SKM-1 treated with dmso at 0.1 percent for 144 hours (cell line): ENCODE measurements around the gene ALG14.
"Not testable (repeated sequence)": the region's sequence is repeated elsewhere in the genome, so short reads cannot be mapped to it uniquely, and the experiment has no call there.

Source experiments
- DNase-seq: peaks from one replicate; lab custom pipeline; 2025; ENCODE audit not compliant: unreplicated experiment; lab: John Stamatoyannopoulos, UW

Gene ALG14

GRCh38 chr1:95072532-95073419 lies at the start of gene ALG14:
Gene ALG14 (minus strand): TSS chr1:95072951. CDS start chr1:95072898, 53 bp downstream.
- peak; percentile 88 for DNase-seq

DNA sequence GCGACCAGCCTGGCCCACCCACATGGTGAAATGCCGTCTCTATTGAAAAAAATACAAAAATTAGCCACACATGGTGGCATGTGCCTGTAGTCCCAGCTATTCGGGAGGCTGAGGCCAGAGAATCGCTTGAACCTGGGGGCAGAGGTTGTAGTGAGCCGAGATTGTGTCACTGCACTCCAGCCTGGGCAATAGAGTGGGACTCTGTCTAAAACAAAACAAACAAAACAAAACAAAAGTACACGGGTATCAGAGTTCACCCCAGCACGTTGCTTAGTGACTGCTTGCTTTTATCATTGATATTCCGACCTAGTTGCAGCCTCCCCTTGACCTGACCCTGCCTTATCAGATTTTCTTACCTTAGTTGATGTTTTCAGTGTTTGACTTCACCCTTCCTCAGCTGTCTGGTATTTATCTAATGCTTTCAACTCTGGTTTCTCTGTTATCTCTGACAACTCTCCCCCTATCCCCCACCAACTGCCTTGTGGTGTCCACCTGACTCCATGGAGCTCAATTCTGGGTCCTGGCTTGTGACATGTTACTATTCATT lies 49.5 kb upstream of the ALG14 start:
- DNase-seq: no peak

GRCh38 chr1:95119273-95119672 lies 46.5 kb upstream of the ALG14 start:
- no peak for DNase-seq

DNA sequence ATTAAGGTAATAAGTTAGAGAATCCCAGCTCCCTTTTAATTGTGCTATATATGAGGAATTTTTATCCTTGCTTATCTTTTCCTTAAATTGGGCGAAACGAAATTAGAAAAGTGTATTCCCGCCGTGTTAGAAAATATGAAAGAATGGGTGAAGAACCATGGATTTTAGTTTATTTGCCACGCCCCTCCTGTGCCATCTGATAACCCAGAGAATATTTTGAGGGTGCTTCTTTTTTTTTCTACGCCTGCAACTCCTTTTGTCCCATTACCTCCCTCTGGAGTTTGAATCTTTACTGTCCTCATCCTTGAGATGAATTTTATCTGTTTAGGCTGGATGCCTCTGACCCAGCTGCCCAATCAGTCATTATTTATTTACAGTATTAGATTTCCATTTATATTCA lies 46.0 kb upstream of the ALG14 start:
- DNase-seq: no peak

- DNase-seq: no peak
Observed at GRCh38 chr1:95118067-95118499, 45.3 kb upstream of the ALG14 start.

DNA sequence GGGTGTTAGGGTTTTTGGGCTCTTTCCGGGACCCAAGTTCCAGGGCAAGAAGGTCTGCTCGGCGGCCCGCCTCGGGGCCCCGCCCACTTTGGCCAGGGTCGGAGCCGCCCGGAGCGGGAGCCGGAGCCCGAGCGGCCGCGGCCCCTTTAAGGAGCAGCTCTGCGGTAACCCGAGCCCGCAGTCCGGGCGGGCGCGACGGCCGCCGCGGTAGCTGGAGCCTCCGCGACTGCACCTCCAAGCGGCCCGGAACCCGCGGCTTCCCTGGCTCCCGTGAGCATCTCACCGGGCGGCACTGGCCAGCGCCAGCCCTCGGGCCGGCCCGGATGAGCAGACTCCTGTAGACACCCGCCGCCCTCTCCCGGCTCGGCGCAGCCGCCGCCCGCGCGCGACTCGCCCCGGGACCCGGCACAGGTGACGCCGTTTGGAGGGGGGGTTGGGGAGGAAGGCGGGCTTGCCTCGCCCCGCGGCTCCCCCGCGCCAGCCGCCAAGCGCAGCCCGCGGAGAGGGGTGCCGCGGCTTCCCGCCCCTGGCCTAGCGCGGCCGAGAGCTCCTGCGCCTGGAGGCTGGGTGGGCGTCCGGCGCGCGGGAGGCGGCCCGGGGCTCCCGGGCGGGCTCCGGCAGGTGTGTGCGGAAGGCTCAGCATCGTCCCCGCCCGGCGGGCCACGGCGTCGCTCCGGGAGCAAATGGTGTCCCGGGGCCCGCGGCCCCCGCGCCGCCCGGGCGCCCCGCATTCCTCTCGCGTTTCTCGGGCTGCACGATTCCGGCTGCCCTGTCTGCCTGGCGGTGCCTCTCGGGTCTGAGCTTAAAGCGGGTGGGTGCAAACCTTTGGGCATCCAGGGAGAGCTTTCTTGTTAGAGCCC lies 44.7 kb upstream of the ALG14 start, which contains the start of gene TLCD4:
TLCD4 (plus strand) TSS at position 149 of the 860 bp plus-strand sequence. CDS start 26,547 bp downstream, outside the sequence.
- DNase-seq: peak; percentile 36

- peak; percentile 67 for DNase-seq
Observed at GRCh38 chr1:95116580-95117206, 43.9 kb upstream of the ALG14 start.

GRCh38 chr1:95115708-95116137 lies 43.0 kb upstream of the ALG14 start:
- DNase-seq: peak; percentile 22

DNA sequence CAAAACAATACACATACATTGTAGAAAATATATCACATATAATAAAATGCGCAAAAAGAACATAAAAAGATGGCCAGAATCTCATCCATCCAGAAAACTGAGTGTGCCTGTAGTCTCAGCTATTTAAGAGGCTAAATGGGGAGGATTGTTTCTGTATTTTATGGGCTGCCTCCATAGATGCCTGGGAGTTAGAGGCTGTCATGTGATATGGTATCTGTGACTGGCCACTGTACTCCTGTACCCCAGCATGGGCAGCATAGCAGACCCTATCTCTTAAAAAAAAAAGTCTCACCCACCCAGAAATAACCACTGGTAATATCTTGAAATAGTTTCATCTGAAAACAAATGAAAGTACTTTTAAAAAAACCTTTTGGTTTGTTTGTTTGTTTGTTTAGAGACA lies 40.9 kb upstream of the ALG14 start:
- no peak for DNase-seq

DNA sequence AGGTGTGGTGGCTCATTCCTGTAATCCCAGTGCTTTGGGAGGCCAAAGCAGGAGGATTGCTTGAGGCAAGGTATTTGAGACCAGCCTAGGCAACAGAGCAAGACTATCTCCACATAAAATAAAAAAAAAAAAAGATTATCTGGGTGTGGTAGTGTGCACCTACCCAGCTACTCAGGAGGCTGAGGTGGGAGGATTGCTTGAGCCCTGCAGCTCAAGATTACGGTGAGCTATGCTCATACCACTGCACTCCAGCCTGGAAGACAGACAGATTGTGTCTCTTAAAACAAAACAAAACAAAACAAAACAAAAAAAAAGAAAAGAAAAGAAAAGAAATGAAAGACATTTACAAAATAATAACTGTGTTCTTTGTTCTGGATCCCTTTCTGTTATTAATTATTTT lies 38.3 kb upstream of the ALG14 start:
- DNase-seq: no peak

- DNase-seq: no peak
Observed at GRCh38 chr1:95108792-95109191, 36.0 kb upstream of the ALG14 start.

DNA sequence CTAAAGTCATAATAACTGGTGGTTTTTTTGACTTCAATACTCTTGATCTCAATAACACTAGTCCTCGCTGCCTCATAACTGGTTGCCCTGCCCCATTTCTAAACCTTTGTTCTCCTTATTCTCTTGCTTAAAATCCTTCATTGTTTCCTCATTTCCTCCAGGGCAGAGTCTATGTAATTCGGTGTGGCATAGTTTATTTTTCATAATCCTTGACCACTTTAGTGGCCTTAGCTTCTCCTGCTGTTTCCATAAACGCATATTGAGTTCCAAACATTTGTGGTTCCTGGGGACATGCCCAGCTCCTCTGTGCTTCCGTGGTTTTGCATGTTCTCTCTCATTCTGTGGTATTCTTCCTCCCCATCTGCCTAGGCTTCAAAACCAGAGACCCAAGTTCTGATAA lies 25.4 kb upstream of the ALG14 start:
- peak; percentile 81 for DNase-seq

- DNase-seq: no peak
Observed at GRCh38 chr1:95097426-95097825, 24.7 kb upstream of the ALG14 start.

GRCh38 chr1:95096218-95096841 lies 23.6 kb upstream of the ALG14 start:
- no peak for DNase-seq

DNA sequence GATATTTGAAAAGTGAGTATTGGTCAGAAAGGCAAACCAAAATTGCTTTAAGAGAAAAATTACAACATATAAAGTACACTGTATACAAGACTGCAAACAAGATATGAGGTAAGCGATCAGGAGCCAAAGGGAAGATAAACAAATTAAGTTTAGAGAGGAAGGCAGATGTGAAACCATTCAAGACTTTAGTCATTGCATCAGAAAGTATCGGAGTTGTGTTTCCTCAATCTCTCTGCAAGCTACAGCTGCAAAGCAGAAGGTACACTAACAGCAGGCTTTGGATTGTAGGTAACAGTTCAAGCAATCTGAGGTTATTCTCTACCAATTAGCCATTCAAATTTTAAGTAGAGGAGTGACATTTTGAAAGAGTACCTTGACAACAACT lies 23.1 kb upstream of the ALG14 start:
- DNase-seq: peak; percentile 73

DNA sequence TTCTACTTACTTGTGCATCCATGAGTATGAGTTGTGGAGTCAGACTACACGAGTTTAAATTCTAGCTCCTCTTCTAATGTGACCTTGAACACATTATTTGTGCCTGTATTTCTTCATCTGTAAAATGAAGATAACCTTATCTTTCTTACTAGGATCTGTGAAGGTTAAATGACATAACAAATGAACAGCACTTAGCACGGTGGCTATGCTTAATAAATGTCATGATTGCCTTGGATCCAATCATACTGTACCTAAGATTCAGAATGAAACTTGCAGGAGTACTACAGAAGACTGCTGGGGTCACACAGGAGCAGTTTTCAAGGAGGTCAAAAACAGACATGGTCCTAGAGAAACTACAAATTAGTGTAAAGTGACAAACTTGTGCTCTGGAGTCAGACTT lies 22.2 kb upstream of the ALG14 start:
- DNase-seq: no peak

DNA sequence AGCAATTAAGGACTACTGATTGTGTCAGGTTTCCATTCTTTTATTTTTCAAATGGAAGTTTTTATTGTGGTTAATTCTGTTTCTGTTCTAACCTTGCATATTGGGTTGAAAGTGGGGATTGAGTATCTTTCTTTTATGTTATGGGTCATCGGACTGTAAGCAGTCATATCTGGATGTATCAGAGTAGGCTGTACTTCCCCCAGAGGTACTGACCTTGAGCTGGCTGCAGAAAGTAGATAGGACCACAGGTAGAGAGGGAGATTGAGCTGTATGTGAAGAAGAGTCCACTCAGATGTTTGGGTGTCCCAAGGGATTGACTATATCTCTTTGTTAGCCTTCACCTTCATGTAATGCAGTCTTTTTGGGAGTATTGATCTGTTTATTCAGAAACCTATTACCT lies 20.5 kb upstream of the ALG14 start:
- DNase-seq: no peak

DNA sequence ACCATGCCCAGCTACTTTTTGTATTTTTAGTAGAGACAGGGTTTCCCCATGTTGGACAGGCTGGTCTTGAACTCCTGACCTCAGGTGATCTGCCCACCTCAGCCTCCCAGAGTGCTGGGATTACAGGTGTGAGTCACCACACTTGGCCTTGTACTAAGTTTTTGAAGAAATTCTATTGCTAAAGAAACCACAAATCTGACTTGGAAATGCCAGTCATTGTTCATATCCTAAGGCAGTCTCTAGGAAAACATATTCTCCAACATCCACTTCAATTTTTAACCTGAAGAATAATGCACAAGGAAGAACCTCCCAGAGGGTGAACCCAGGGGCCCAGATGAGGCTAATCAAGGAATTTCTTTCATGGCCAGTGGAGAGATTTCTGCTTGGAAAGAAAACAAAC lies 20.1 kb upstream of the ALG14 start:
- DNase-seq: not testable (repeated sequence)

DNA sequence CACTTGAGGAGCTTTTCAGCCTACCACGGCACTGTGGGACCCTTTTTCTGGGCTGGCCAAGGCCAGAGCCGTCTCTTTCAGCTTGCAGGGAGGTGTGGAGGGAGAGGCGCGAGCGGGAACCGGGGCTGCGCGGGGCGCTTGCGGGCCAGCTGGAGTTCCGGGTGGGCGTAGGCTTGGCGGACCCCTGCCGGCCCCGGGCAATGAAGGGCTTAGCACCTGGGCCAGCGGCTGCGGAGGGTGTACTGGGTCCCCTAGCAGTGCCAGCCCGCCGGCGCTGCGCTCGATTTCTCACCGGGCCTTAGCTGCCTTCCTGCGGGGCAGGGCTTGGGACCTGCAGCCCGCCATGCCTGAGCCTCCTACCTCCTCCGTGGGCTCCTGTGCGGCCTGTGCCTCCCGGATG lies 18.5 kb upstream of the ALG14 start:
- DNase-seq: not testable (repeated sequence)

DNA sequence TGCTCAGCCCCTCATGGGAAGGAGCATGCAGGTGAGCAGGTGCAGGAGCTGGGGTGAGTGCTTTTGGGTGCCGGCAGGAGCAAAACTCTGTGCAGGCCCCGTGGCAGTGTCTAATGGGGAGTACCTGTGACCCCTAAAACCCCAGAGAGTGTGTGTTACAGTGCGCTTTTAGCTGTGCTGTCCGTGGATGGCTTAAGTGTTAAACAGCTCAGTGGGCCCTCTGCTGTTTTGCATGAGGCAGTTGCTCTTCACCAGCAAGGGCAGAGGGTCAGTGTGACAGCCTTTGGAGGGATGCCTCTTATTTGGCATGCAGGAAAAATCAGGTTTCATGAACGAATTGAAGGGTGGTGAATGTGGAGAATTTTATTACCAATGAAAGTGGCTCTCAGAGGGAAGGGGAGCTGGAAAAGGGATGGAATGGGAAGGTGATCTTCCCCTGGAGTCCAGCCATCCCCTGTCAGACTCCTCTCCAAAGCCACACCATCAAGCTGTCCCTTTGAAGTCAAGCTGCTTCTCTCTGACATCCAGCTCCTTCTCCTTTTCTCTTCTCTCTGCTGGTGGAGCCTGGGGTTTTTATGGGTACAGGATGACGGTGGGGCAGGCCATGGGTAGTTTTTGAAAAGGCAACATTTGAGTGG lies 17.0 kb upstream of the ALG14 start:
- no peak for DNase-seq
